ENCODE measurements around the gene SLC20A1.

GRCh38 chr2:112682101-112682500 is 36.4 kb downstream of the SLC20A1 start:
- no peak for TF ChIP-seq POLR2A (IDR thresholded peaks at IDR 0.05; ENCODE audit: low read depth, low read length)
- no peak for TF ChIP-seq TAF1 (IDR thresholded peaks at IDR 0.05; ENCODE audit: borderline replicate concordance, low read depth, low read length)
